Measurements from ENCODE around the gene FXR2.

DNA sequence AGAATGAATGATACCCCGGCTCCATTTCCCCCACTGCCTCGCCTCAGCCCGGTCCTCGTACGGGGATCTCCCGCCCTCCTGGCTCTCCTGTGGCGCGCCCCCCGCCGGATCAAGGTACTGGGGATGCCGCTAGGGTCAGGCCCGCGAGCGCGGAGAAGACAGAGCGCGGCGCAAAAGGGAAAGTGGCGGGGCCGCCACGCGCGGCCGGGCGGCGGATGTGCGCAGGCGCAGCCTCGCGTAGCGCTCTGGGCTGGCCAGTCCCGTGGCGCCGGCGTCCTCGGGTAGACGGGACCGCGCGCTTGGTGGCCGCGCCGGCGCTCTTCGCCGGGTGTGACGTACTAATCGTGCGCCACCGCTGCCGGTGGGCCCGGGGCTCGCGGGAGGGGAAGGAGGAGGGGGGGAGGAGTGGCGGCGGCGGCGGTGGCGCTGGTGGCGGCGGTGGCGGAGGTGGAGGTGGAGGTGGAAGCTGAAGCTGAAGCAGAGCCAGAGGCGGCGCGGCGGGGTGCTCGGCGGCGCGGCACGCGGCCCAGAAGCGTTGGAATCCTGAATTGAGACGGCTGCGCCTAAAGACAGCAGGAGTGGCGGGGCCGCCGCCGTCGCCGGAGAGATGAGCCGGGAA is 53.0 kb downstream of the FXR2 start, which contains the start of gene SENP3:
- TF ChIP-seq CTCF (IDR thresholded peaks at IDR 0.05; ENCODE audit: poor library complexity, severe bottlenecking), result no peak
- peak; percentile 90 for TF ChIP-seq POLR2AphosphoS5 (IDR thresholded peaks at IDR 0.05)
- TF ChIP-seq, protein P1, sequence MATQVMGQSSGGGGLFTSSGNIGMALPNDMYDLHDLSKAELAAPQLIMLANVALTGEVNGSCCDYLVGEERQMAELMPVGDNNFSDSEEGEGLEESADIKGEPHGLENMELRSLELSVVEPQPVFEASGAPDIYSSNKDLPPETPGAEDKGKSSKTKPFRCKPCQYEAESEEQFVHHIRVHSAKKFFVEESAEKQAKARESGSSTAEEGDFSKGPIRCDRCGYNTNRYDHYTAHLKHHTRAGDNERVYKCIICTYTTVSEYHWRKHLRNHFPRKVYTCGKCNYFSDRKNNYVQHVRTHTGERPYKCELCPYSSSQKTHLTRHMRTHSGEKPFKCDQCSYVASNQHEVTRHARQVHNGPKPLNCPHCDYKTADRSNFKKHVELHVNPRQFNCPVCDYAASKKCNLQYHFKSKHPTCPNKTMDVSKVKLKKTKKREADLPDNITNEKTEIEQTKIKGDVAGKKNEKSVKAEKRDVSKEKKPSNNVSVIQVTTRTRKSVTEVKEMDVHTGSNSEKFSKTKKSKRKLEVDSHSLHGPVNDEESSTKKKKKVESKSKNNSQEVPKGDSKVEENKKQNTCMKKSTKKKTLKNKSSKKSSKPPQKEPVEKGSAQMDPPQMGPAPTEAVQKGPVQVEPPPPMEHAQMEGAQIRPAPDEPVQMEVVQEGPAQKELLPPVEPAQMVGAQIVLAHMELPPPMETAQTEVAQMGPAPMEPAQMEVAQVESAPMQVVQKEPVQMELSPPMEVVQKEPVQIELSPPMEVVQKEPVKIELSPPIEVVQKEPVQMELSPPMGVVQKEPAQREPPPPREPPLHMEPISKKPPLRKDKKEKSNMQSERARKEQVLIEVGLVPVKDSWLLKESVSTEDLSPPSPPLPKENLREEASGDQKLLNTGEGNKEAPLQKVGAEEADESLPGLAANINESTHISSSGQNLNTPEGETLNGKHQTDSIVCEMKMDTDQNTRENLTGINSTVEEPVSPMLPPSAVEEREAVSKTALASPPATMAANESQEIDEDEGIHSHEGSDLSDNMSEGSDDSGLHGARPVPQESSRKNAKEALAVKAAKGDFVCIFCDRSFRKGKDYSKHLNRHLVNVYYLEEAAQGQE (IDR thresholded peaks at IDR 0.05; ENCODE audit: borderline replicate concordance), result peak; percentile 57
- TF ChIP-seq RAD21 (conservative IDR thresholded peaks at IDR 0.05), result no peak
- no peak for TF ChIP-seq TAF1 (IDR thresholded peaks at IDR 0.05; ENCODE audit: low read depth)
- TF ChIP-seq EZH2 (IDR thresholded peaks at IDR 0.05; ENCODE audit: borderline replicate concordance, insufficient read depth, low read length, poor library complexity, severe bottlenecking), result no peak

Measured in neural cell (in vitro differentiated cells).